Mucosa of descending colon (tissue), 3 donors: ENCODE results near the gene JPH3. TPM values are rescaled to one million over a fixed set of nuclear protein-coding genes. Genes with fewer than 3 reads are reported as not detected.
"Not testable (repeated sequence)": the region's sequence is repeated elsewhere in the genome, so short reads cannot be mapped to it uniquely, and the experiment has no call there.

Experiments
- ATAC-seq: fragments of 200-7000 bp; cut with Tn5 transposase; one replicate; pipeline ENCODE4 v1.9.1; 2020; ENCODE audit warnings: mild to moderate bottlenecking, moderate library complexity
- DNase-seq, 3 donors: peaks; one replicate each; pipeline ENCODE4 v3.0.0-alpha.2; 2020
- H3K36me3 ChIP-seq: fragments of 200-600 bp; one replicate; pipeline ENCODE4 v1.8.0; 2021; ENCODE audit warnings: low read depth, mild to moderate bottlenecking
- H3K4me1 ChIP-seq: fragments of 200-600 bp; one replicate; pipeline ENCODE4 v1.8.0; 2021; ENCODE audit warnings: low read depth, mild to moderate bottlenecking
- H3K4me3 ChIP-seq: fragments of 200-600 bp; one replicate; pipeline ENCODE4 v1.8.0; 2021; ENCODE audit warnings: mild to moderate bottlenecking
- H3K9me3 ChIP-seq: fragments of 200-600 bp; one replicate; pipeline ENCODE4 v1.8.0; 2021; ENCODE audit warnings: mild to moderate bottlenecking
- intact Hi-C, 2 donors: fragments of 100-400 bp; cut with DNase I in 1 of 2; cut with micrococcal nuclease in 1 of 2; formaldehyde crosslinking; loops; one replicate each; pipeline versions ENCODE4 v1.11.0 to v1.11.1; 2022; cut with DNase I, micrococcal nuclease
- total RNA-seq, 3 donors: library from RNA; stranded (reverse); fragmentation: NEBNext Ultra II Directional in 2 of 3; extraction: Animal tissue kit (Norgen Biotek cat#: 25700) in 2 of 3; gene quantifications; one replicate each; pipeline versions ENCODE4 v1.2.1 to v1.2.4, GENCODE V29; 2021 to 2023
- TF ChIP-seq, protein P1 (sequence below): fragments of 200-600 bp; IDR thresholded peaks from one replicate; pipeline ENCODE4 v1.8.0; 2022; ENCODE audit warnings: antibody characterized with exemption, mild to moderate bottlenecking
- donor health status: DM: no; HTN: no; CAD: no; lungs with moderate emphysema.
- donor health status: DM: no; HTN: no; CAD: no.
- donor health status: DM: no; HTN: yes; CAD: no.

The JPH3 gene
- total RNA-seq, 3 donors from 2014 or later = 0.17 to 2.1 (median 0.84) TPM

- intact Hi-C loops = no loop called here
- peaks cover 3% of the 10 kb centered on the region for H3K36me3 ChIP-seq
- no peaks in the 10 kb centered on the region for H3K4me1 ChIP-seq
- DNase-seq (no peak), ATAC-seq (no peak)
- no peaks in the 10 kb centered on the region for H3K9me3 ChIP-seq
- no peak overlapping the region for H3K4me3 ChIP-seq
- TF ChIP-seq, protein P1, sequence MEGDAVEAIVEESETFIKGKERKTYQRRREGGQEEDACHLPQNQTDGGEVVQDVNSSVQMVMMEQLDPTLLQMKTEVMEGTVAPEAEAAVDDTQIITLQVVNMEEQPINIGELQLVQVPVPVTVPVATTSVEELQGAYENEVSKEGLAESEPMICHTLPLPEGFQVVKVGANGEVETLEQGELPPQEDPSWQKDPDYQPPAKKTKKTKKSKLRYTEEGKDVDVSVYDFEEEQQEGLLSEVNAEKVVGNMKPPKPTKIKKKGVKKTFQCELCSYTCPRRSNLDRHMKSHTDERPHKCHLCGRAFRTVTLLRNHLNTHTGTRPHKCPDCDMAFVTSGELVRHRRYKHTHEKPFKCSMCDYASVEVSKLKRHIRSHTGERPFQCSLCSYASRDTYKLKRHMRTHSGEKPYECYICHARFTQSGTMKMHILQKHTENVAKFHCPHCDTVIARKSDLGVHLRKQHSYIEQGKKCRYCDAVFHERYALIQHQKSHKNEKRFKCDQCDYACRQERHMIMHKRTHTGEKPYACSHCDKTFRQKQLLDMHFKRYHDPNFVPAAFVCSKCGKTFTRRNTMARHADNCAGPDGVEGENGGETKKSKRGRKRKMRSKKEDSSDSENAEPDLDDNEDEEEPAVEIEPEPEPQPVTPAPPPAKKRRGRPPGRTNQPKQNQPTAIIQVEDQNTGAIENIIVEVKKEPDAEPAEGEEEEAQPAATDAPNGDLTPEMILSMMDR = no peak
Measured at GRCh38 chr16:87715658-87716057, 113.3 kb downstream of the JPH3 start.

DNA sequence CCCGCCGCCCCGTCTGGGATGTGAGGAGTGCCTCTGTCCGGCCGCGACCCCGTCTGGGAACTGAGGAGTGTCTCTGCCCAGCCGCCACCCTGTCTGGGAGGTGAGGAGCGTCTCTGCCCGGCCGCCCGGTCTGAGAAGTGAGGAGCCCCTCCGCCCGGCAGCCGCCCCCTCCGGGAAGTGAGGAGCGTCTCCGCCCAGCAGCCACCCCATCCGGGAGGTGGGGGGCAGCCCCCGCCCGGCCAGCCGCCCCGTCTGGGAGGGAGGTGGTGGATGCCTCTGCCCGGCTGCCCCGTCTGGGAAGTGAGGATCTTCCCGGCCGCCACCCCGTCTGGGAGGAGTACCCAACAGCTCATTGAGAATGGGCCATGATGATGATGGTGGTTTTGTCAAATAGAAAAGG lies 116.5 kb downstream of the JPH3 start:
- intact Hi-C loops, H3K9me3 ChIP-seq, ATAC-seq, H3K4me3 ChIP-seq, H3K4me1 ChIP-seq, H3K36me3 ChIP-seq, DNase-seq: not testable (repeated sequence)

- no peaks in the 10 kb centered on the region for H3K36me3 ChIP-seq
- H3K4me1 ChIP-seq = no peaks in the 10 kb centered on the region
- intact Hi-C loops = no loop called here
- DNase-seq = no peak
- ATAC-seq = no peak
- no peak overlapping the region for H3K4me3 ChIP-seq
- TF ChIP-seq, protein P1 = no peak
- no peaks in the 10 kb centered on the region for H3K9me3 ChIP-seq
Measured at GRCh38 chr16:87720446-87720845, 118.1 kb downstream of the JPH3 start.

DNA sequence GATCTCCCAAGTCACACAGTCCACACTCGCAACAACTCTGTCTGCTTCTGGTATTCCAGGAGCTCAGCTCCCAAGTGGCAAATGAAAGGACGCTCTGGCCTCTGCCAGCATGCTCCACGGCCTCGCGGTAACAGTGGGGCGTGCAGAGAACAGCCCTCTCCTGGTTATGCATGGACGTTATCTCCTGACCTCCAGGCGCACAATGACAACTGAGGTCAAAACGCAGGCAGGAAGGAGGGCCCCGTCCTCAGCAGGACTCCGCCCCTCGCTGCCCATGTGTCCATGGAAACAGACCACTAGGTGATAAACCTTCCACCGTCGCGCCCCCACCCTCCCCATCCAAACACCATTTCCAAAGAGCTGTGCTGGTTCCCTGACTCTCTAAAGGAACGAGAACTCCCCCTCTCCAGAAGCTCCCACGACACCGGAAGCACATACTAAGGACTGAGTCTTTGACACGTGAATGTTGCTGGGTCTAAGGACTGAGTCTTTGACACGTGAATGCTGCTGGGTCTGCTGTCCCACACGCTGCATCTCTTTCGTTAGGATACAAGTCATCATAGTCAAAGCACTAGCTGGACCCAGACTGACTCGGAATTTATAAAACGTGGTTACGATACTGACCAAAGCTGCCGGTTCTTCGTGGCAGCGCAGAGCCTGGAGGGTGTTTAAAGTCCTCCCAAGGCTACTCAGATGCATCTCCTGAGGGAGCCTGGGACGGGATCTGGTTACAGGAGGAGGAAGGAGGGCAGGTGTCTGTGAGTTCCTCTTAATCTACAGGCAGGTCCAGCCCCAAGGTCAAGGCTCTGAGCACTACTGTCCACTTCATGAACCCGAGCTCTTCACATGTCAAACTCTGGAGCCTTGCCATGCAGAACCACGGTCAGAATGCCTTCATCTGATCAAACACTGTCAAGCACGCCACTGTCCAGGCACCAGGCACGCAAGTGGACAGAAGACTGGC lies 119.6 kb downstream of the JPH3 start:
- Histone ChIP-seq H3K9me3 (no peaks in the 10 kb centered on the region), H3K36me3 (no peaks in the 10 kb centered on the region), H3K4me1 (no peaks in the 10 kb centered on the region), H3K4me3 (no peak overlapping the region)
- intact Hi-C loops = no loop called here
- DNase-seq (no peak), ATAC-seq (no peak)
- TF ChIP-seq, protein P1 = no peak

DNA sequence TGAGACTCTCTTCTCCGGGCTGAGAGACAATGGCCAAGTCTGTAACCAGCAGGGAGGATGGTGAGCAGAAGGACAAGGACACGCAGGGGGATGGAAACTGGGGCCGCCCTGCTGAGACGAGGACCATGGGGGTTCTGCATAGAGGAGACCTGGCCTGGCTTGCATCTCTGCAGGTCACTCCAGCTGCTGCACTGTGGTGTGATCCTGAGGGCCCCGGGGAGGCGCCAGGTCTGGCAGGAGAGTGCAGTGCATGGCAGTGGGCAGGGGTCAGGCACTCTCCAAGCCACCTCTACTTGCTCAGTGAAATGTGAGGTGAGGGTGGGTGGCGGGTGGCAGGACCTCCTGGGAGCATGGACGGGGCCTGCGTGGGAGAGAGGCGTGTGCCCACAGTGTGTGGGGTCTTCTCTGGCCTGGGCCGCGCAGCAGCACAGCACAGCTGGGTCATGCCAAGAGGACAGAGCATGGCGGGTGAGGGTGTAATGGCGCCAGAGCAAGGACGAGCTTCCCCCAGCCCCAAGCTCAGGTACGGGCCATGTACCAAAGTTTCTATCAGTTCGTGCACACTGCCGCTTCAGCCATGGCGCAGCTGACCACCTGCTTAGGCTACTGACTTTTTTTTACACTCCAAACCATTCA lies 120.4 kb downstream of the JPH3 start:
- intact Hi-C loops = no loop called here
- no peaks in the 10 kb centered on the region for H3K36me3 ChIP-seq
- DNase-seq = no peak
- H3K9me3 ChIP-seq = no peaks in the 10 kb centered on the region
- H3K4me1 ChIP-seq = no peaks in the 10 kb centered on the region
- TF ChIP-seq, protein P1 = no peak
- no peak for ATAC-seq
- H3K4me3 ChIP-seq = no peak overlapping the region

DNA sequence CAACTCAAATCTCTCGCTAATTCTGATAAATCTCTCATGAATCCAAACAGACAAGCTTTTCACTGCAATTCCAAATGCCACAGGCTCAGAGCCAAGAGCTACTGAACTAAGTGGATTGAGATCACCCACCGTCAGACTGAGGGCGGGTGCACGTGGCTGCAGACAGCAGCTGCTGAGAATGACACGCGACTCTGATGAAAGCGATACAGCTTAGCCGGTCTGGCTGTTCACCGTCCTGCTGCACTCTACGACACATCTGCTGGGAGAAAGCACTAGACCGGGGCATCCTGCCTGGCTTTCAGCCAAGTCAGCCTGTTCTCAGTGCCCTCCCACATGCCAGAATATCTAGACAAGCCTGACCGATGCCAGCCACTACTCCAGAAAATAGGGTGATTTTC lies 120.9 kb downstream of the JPH3 start:
- H3K4me1 ChIP-seq = no peaks in the 10 kb centered on the region
- peak in 1 of 3 donors; percentile 25 for DNase-seq
- no peaks in the 10 kb centered on the region for H3K9me3 ChIP-seq
- peak; percentile 34 for ATAC-seq
- H3K36me3 ChIP-seq = no peaks in the 10 kb centered on the region
- H3K4me3 ChIP-seq = no peak overlapping the region
- intact Hi-C loops = no loop called here
- TF ChIP-seq, protein P1 = no peak
